D341Med (cell line): Measurements from ENCODE around the gene NT5DC1.
A peak's percentile ranks its signal among the peaks of the same experiment; 100 is the strongest.
"Not testable (repeated sequence)": the region's sequence is repeated elsewhere in the genome, so short reads cannot be mapped to it uniquely, and the experiment has no call there.

Experiments used
- DNase-seq: peaks from one replicate; pipeline ENCODE4 v3.0.0; 2012; ENCODE audit warnings: low spot score

NT5DC1 gene

GRCh38 chr6:116279232-116280160 is 178.8 kb downstream of the NT5DC1 start, which contains the start of gene TSPYL1:
Gene TSPYL1, minus strand, starts transcription at chr6:116279930. Its CDS starts 100 bp downstream, at chr6:116279830.
- peak; percentile 94 for DNase-seq

GRCh38 chr6:116280161-116280932 is 179.7 kb downstream of the NT5DC1 start:
- no peak for DNase-seq

- DNase-seq: no peak
Measured at GRCh38 chr6:116280933-116281316, 180.3 kb downstream of the NT5DC1 start.

- DNase-seq: no peak
Measured at GRCh38 chr6:116282698-116283097, 182.0 kb downstream of the NT5DC1 start.

GRCh38 chr6:116283191-116283590 is 182.5 kb downstream of the NT5DC1 start:
- DNase-seq: no peak

GRCh38 chr6:116284984-116285383 is 184.3 kb downstream of the NT5DC1 start:
- not testable (repeated sequence) for DNase-seq

- DNase-seq: no peak
Measured at GRCh38 chr6:116286773-116287358, 186.2 kb downstream of the NT5DC1 start.

- peak; percentile 36 for DNase-seq
Measured at GRCh38 chr6:116287689-116288282, 187.1 kb downstream of the NT5DC1 start.

- no peak for DNase-seq
Measured at GRCh38 chr6:116289876-116290275, 189.2 kb downstream of the NT5DC1 start.

GRCh38 chr6:116290799-116291198 is 190.1 kb downstream of the NT5DC1 start:
- DNase-seq: no peak

- no peak for DNase-seq
Measured at GRCh38 chr6:116291701-116292396, 191.2 kb downstream of the NT5DC1 start.

- DNase-seq: no peak
Measured at GRCh38 chr6:116292553-116292952, 191.9 kb downstream of the NT5DC1 start.

- DNase-seq: no peak
Measured at GRCh38 chr6:116298273-116298672, 197.6 kb downstream of the NT5DC1 start.

- DNase-seq: no peak
Measured at GRCh38 chr6:116298973-116299372, 198.3 kb downstream of the NT5DC1 start.
